CD4-positive, alpha-beta T cell treated with Interleukin-12 subunit alpha and Interleukin-12 subunit beta, for 1 hour (primary cell): ENCODE measurements around the gene DPH7.
"Not testable (repeated sequence)": the region's sequence is repeated elsewhere in the genome, so short reads cannot be mapped to it uniquely, and the experiment has no call there.

Experiments
- DNase-seq: peaks from one replicate; pipeline ENCODE4 v3.0.0-alpha.2; 2020

The DPH7 gene

DNA sequence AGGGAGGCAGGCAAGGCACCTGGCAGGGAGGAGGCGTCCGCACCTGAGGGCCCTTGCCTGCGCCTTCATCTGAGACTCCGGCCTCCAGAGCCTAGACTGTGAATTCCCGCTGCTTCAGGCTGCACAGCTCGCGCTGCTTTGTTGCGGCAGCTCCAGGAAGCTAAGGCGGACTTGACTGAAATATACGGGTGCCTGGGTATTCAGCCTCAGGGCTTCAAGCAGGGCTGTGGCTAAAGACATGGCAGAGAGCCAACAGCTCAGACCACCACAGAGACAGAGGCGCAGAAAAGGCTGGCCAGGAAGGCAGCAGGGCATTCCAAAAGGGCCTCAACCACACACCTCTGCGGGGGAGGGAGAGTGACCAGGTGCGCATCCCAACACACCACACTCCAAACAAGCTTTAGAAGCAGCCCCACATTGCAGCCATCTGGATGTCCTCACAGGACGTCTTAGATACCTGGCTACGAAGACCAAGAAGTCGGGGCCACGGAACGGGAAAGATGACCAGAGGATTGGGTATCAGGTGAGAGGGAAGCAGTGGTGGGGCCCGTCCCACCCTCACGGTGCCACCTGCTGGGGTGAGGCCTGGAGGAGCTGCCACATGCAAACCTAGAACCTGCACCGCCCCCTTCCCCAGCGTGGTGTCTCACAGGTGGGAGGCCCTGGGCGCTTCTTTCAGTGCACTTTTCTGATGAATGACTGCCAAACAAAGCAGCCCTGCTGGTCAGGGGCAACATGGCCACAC is 1.7 kb upstream of the DPH7 start:
- no peak for DNase-seq

- no peak for DNase-seq
These were observed 507 bp upstream of the DPH7 start for GRCh38 chr9:137579259-137579604.

DNA sequence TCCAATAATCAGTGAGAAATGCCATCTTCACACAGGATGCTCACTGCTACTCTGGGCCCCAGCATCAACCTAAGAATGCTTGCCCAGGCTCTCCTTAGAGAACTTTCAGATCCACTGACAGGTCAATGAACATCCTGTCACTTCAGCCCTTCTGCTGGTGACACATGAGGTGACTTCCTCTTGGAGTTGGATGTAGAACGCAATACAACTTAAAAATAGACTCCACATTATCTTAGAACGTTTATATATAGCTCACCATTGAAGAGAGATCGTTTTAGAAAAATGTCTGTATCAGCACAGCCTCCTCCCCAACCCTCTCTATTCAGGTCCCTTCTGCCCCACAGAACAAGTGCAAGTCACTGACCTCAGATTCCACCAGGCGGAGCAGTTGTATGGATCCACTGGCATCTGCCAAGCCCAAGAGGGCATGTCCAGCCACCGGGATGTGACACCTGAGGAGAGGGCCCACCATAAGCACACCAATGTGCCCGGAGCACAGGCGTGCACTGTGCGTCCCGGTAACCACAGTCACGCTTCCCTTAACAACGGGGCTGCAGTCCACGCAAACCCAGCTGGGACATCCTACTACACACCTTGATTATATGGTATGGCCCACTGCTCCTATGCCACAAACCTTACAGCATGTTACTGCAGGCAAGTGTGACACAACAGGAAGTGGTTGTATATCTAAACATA is 2.9 kb downstream of the DPH7 start:
- no peak for DNase-seq

DNA sequence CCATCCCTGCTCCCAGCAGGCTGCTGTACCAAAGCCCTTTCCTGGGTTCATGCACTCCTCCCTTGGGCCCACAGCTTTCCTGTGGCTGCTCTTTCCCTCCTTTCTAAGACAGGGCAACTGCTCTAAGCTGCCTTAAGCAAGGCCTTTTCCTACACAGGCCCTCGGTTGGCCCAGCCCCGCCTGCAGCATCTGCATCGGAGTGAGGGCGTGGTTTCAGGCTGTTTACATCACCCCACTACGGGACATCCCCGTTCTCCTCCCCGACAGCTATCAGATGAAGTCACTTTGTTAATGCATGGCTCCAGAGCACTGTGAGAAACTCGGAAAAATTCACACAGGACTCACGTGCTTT is 3.4 kb downstream of the DPH7 start:
- DNase-seq, result peak; percentile 40

DNA sequence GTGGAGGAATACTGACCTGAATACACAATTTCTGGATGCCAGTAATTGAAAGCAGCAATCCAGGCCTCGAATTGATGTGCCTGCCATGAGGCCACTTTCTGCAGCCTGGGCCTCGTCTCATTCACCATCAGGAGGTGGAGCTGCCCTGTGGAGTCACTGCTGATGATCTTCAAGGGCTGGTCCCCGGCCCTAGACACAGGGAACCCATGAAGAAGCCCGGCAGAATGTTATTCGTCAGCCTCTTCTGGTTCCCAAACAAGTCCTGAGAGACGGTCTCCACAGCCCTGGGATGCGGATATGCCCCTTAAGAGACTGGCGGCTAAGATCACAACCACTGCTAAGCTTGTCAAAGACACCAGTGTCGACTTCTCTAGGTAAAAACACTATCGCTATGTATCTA is 4.5 kb downstream of the DPH7 start:
- no peak for DNase-seq

DNA sequence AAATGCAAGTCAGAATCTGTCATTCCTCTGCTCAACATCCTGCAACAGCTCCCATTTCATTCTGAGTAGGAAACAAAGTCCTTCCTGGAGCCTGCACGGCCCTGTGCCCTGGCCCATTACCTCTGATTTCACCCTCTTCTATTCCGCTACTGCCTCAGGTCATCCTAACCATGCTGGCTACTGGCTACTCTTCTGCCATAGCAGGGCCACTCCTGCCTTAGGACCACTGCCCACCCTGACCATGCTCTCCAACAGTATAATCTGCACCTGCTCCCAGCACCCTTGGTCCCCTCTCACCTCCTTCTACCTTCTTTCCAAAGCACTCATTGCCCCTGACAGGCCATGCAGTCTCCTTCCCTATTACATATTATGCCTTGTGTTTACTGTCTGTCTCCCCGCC is 8.2 kb downstream of the DPH7 start:
- no peak for DNase-seq

GRCh38 chr9:137569609-137570203 is 9.0 kb downstream of the DPH7 start:
- DNase-seq, result no peak

GRCh38 chr9:137568445-137568844 is 10.3 kb downstream of the DPH7 start:
- not testable (repeated sequence) for DNase-seq

DNA sequence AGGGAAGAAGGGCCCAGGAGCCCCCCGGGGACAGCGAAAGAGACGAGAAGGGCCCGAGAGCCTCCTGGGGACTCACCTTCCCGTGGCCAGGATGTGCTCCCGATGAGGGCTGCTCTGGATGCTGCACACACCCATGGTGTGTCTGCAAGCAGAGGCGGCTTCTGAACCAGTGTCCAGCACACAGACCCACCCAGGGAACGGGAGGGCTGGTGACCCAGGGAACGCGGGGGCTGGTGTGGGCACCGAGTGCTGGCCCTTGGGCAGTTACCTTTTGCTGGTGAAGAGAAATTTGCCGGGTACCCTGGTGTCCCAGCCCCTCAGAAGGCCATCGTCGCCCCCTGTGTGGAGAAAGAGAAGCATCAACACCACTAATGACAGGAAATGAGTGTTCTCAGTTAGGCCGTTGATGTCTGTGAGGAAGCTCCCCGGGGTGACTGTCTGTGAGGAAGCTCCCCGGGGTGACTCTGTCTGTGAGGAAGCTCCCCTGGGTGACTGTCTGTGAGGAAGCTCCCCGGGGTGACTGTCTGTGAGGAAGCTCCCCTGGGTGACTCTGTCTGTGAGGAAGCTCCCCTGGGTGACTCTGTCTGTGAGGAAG is 13.8 kb downstream of the DPH7 start:
- no peak for DNase-seq

DNA sequence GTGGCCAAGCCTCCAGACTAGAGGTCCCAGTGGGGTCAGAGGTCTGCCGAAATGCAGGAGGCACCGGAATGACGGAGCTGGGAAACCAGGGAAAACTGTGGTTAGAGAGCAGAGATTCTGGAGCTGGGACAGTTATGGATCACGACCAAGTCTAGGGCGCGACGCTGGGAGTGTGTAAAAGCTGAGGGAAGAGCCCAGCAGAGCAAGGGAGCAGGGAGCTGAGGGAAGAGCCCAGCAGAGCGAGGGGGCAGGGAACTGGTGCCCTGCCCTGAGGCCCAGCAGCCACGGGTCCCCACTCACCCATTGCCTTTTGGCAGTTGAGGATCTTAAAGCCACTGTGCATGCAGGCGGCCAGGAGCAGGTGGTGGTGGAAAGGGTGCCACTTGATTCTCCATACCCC is 14.6 kb downstream of the DPH7 start:
- no peak for DNase-seq

- no peak for DNase-seq
These were observed 20.6 kb downstream of the DPH7 start for GRCh38 chr9:137558127-137558526.

DNA sequence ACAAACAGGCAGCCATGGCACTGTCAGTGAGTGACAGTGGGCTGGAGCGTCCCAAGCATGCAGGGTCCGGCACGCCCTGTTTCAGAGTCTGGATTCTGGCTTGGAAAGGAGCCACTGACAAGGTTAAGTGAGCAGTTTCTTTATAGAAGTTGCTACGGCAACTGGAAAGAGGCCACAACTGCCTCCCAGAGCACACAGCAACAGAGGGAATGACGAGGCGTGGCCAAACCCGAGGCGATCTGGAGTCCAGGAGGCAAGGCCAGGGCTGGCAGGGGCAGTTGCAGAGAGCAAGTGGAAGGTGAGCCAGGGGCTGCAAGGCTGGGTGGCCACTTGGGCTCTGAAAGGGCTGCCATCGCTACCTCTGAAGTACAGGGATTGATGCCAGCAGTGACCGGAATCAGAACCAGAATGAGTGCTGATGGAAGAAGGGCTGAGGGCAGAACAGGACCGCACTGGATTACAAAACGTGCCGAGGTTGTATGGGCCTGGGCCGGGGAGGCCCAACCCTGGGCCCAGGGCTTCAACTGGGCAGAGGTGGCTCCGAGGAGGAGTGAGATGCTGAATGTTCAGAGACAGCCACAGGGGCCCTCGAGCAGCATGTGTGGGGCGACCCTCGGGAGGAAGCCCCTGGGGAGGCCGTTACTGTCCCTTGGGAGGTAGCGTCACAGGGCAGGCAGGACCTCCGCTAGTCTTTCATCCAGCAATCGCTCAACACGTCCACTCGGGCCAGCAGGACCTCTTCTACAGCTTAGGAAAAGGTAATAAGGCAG is 22.5 kb downstream of the DPH7 start:
- no peak for DNase-seq

GRCh38 chr9:137555179-137555578 is 23.5 kb downstream of the DPH7 start:
- no peak for DNase-seq

GRCh38 chr9:137554349-137554748 is 24.4 kb downstream of the DPH7 start:
- no peak for DNase-seq

DNA sequence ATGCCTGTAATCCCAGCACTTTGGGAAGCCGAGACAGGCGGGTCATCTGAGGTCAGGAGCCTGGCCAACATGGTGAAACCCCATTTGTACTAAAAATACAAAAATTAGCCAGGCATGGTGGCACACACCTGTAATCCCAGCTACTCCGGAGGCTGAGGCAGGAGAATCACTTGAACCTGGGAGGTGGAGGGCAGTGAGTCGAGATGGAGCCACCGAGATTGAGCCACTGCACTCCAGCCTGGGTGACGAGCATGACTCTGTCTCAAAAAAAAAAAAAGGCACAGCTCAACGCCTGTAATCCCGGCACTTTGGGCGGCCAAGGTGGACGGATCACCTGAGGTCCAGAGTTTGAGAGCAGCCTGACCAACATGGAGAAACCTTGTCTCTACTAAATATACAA is 25.1 kb downstream of the DPH7 start:
- DNase-seq, result not testable (repeated sequence)

- DNase-seq, result no peak
These were observed 26.5 kb downstream of the DPH7 start for GRCh38 chr9:137552022-137552768.

DNA sequence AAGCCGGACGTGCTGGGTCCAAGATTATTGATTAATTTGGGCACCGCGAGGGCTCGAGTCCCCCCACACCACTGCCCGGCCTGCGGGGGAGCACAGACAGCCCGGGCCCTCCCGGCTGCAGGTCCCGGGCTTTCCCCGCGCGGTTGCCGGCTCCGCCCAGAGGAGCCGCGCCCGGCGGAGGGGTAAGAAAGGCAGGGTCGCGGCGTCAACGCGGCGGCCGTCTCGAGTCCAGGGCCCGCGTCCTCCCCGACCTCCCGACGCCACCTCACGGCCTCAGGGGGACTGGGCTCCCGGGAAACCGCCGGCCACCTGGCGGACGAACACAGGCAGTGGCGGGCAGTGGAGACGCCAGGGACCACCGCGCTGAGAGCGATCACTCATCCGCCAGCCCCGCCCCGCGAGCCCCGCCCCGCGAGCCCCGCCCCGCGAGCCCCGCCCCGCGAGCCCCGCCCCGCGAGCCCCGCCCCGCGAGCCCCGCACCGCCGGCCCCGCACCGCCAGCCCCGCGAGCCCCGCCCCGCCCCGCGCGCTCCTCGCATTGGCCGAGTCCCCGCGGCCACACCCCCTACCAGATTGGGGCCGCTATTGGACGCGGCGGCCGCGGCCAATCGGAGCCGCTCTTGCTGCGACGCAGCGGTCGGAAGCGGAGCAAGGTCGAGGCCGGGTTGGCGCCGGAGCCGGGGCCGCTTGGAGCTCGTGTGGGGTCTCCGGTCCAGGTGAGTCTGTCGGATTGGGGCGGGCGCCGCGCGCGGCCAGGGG is 27.3 kb downstream of the DPH7 start, which contains the start of gene MRPL41:
MRPL41 (plus strand) TSS at position 616 of the 758 bp plus-strand sequence. CDS start 203 bp downstream, outside the sequence.
- DNase-seq, result peak; percentile 92

GRCh38 chr9:137550958-137551263 is 27.8 kb downstream of the DPH7 start:
- not testable (repeated sequence) for DNase-seq

DNA sequence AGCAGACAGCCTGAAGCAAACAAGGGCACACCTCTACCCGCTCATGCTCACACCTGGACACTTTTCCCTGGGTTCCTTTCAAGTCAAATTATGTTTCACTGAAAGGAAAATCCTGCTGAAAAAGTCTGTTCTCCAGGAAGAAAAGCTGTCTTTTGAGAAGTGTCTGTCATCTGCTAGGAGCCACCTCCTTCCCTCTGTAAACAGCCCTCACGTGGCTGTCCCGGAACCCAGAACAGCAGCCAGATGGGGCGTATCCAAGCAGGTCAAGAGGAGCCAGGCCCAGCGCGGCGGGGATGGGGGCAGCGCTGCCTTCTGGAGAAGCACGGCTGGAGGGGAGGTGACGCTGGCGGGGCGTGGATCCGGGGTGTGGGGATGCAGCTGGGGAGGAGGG is 28.5 kb downstream of the DPH7 start, which contains the start of gene PNPLA7:
PNPLA7 (minus strand) TSS at position 172 of the 391 bp plus-strand sequence. CDS start 205 bp downstream, outside the sequence.
- DNase-seq, result peak; percentile 58

- DNase-seq, result no peak
These were observed 30.8 kb downstream of the DPH7 start for GRCh38 chr9:137547687-137548543.

DNA sequence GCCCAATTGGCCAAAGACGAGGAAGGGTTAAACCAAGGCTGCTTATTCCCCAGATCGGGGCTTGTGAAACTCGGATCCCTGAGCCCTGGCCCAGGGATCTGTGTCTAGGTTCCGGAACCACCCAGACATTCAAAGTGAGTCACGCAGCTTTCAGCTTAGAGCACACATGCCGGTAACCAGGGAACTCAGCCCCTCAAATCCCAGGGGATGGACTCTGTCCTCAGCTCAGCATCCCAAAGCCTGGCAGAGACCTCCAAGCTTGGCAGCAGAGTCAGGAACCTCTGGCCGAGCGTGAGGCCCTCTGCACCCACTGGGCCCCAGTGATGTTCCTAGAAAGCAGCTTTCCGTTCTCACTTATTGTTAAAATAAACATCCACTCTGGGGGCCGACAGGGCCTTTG is 33.6 kb downstream of the DPH7 start:
- DNase-seq, result no peak
